Keratinocyte (primary cell): ENCODE measurements around the gene CTNNA3. TPM values are rescaled to one million over a fixed set of nuclear protein-coding genes. Genes with fewer than 3 reads are reported as not detected.

Experiments used
- DNase-seq: peaks from one replicate; pipeline ENCODE4 v3.0.0-alpha.2; 2011; ENCODE audit warnings: low read depth, missing footprints, low spot score
- FAIRE-seq: peaks from 2 replicates; lab custom pipeline; 2011; peaks lifted over from hg19 to GRCh38; lab: Jason Lieb, UNC
- H2AFZ ChIP-seq: 2 replicates; pipeline ENCODE4 v1.6.0; 2012; ENCODE audit warnings: low read length, control low read depth, inconsistent platforms; ENCODE audit not compliant: control insufficient read depth
- H3K27ac ChIP-seq: 2 replicates; pipeline ENCODE4 v1.5.1; 2011; ENCODE audit warnings: low read length; ENCODE audit not compliant: control insufficient read depth, insufficient read depth
- H3K27me3 ChIP-seq: 3 replicates; pipeline ENCODE4 v1.6.0; 2011; ENCODE audit warnings: low read length; ENCODE audit not compliant: control insufficient read depth, insufficient read depth; ENCODE audit errors: extremely low read depth
- H3K36me3 ChIP-seq, 2 experiments: 2 replicates in 1 of 2; 3 replicates in 1 of 2; pipeline ENCODE4 v1.5.1; 2011; ENCODE audit warnings: low read length in 2 of 2, mild to moderate bottlenecking in 1 of 2; ENCODE audit not compliant: control insufficient read depth in 2 of 2, insufficient read depth in 2 of 2; ENCODE audit errors: extremely low read depth in 1 of 2
- H3K4me1 ChIP-seq: 3 replicates; pipeline ENCODE4 v1.5.1; 2011; ENCODE audit warnings: low read length; ENCODE audit not compliant: control insufficient read depth, insufficient read depth; ENCODE audit errors: extremely low read depth
- H3K4me2 ChIP-seq: 3 replicates; pipeline ENCODE4 v1.6.0; 2011; ENCODE audit warnings: low read depth, low read length; ENCODE audit not compliant: control insufficient read depth, insufficient read depth; ENCODE audit errors: extremely low read depth
- H3K4me3 ChIP-seq, 3 experiments: fragments of 200-600 bp in 1 of 3; sonication (generic) in 1 of 3; 2 replicates in 2 of 3; 3 replicates in 1 of 3; pipeline ENCODE4 v1.5.1; 2011 to 2016; ENCODE audit warnings: low read length in 3 of 3, mild to moderate bottlenecking in 3 of 3, control low read depth in 2 of 3, inconsistent platforms in 1 of 3, low read depth in 1 of 3, mixed read lengths in 1 of 3, mixed run types in 1 of 3, moderate library complexity in 1 of 3; ENCODE audit not compliant: control insufficient read depth in 2 of 3, insufficient read depth in 2 of 3; ENCODE audit errors: extremely low read depth in 1 of 3
- H3K79me2 ChIP-seq: 2 replicates; pipeline ENCODE4 v1.6.0; 2012; ENCODE audit warnings: low read length; ENCODE audit not compliant: control insufficient read depth, insufficient read depth
- H3K9ac ChIP-seq: 3 replicates; pipeline ENCODE4 v1.6.0; 2011; ENCODE audit warnings: low read length; ENCODE audit not compliant: control insufficient read depth, insufficient read depth; ENCODE audit errors: extremely low read depth
- H3K9me1 ChIP-seq: 3 replicates; pipeline ENCODE4 v1.6.0; 2011; ENCODE audit warnings: low read length; ENCODE audit not compliant: control insufficient read depth, insufficient read depth; ENCODE audit errors: extremely low read depth
- H3K9me3 ChIP-seq: 2 replicates; pipeline ENCODE4 v1.5.1; 2012; ENCODE audit warnings: low read depth, low read length; ENCODE audit not compliant: control insufficient read depth
- H4K20me1 ChIP-seq: 3 replicates; pipeline ENCODE4 v1.6.0; 2011; ENCODE audit warnings: low read length; ENCODE audit not compliant: control insufficient read depth, insufficient read depth; ENCODE audit errors: extremely low read depth
- CTCF ChIP-seq, 3 experiments: IDR thresholded peaks in 1 of 3; conservative IDR thresholded peaks in 1 of 3; optimal IDR thresholded peaks in 1 of 3; 2 replicates in 2 of 3; 3 replicates in 1 of 3; pipeline versions ENCODE3 to v1.5.1; 2011; ENCODE audit warnings: low read length in 3 of 3, mild to moderate bottlenecking in 3 of 3, moderate library complexity in 2 of 3, control low read depth in 1 of 3, inconsistent platforms in 1 of 3; ENCODE audit not compliant: insufficient read depth in 2 of 3; ENCODE audit errors: extremely low read depth in 1 of 3
- EZH2 ChIP-seq: IDR thresholded peaks from one replicate; pipeline ENCODE4 v1.6.1; 2012; ENCODE audit warnings: inconsistent platforms, mild to moderate bottlenecking, low read length, moderate library complexity
- dilution Hi-C: fragments of 300-500 bp; cut with MboI; formaldehyde crosslinking; loops from one replicate; pipeline ENCODE4 v1.7.0; 2020; ENCODE audit warnings: low sequenced_read_pairs; ENCODE audit not compliant: extremely low pct_ligation_motif_present
- polyA plus RNA-seq, 5 experiments: library from polyadenylated mRNA; depleted of rRNA in 3 of 5; stranded (reverse) in 3 of 5; stranded (forward) in 1 of 5; unstranded in 1 of 5; fragments of >200 nt; gene quantifications; 1 replicate in 1 of 5; 2 replicates in 3 of 5; 3 replicates in 1 of 5; pipeline versions ENCODE4 v1.2.1 to v1.2.3, GENCODE V29; 2011 to 2012; ENCODE audit warnings: missing spikeins in 2 of 5, low read depth in 1 of 5, low replicate concordance in 1 of 5

Gene CTNNA3
- polyA plus RNA-seq, 1 donor (not counting 4 experiments of a cell fraction or from before 2014, with no cell fraction given) = 0.01 TPM

DNA sequence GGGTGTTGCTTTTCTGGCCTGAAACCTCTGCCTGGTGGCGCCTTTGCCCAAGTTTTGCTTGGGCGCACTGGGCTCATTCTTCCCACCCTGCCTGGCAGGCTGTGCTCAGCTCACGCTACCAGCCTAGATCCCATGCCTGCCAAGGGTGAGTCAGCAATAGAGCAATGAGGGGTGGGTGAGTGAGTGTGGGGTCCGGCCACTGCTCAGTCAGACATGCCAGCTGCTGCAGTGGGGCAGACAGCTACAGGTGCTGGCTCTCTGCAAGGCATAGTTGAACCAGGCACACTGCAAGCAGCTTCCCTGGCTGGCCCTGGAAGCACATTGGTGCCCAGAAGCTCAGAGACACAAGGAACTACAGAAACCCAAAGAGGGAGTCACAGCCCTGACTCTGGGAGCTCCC is 1451.0 kb downstream of the CTNNA3 start:
- no peaks in the 10 kb centered on the region for H3K36me3 ChIP-seq
- no peak overlapping the region for H2AFZ ChIP-seq
- no peaks in the 10 kb centered on the region for H3K4me1 ChIP-seq
- no peak for FAIRE-seq
- DNase-seq = no peak
- H3K9me3 ChIP-seq = no peaks in the 10 kb centered on the region
- no peak overlapping the region for H3K9ac ChIP-seq
- H3K27ac ChIP-seq = no peak overlapping the region
- TF ChIP-seq CTCF (optimal IDR thresholded peaks at IDR 0.05 in 1 of 3, IDR thresholded peaks at IDR 0.05 in 1 of 3, conservative IDR thresholded peaks at IDR 0.05 in 1 of 3; ENCODE audit: extremely low read depth in 1 of 3, insufficient read depth in 2 of 3, low read length in 3 of 3) = no peak
- no peak for TF ChIP-seq EZH2
- no peaks in the 10 kb centered on the region for H4K20me1 ChIP-seq
- H3K4me2 ChIP-seq = no peak overlapping the region
- no peaks in the 10 kb centered on the region for H3K79me2 ChIP-seq
- no peaks in the 10 kb centered on the region for H3K27me3 ChIP-seq
- dilution Hi-C loops = no loop called here
- no peaks in the 10 kb centered on the region for H3K9me1 ChIP-seq
- H3K4me3 ChIP-seq = no peak overlapping the region

GRCh38 chr10:66242885-66243284 is 1453.1 kb downstream of the CTNNA3 start:
- H3K27me3 ChIP-seq = no peaks in the 10 kb centered on the region
- no peaks in the 10 kb centered on the region for H3K4me1 ChIP-seq
- no peak overlapping the region for H3K27ac ChIP-seq
- no peak overlapping the region for H3K4me3 ChIP-seq
- no peaks in the 10 kb centered on the region for H4K20me1 ChIP-seq
- H2AFZ ChIP-seq = no peak overlapping the region
- no peaks in the 10 kb centered on the region for H3K9me1 ChIP-seq
- H3K9me3 ChIP-seq = no peaks in the 10 kb centered on the region
- dilution Hi-C loops = no loop called here
- FAIRE-seq (no peak), DNase-seq (no peak)
- no peak overlapping the region for H3K4me2 ChIP-seq
- H3K36me3 ChIP-seq = no peaks in the 10 kb centered on the region
- H3K79me2 ChIP-seq = no peaks in the 10 kb centered on the region
- TF ChIP-seq CTCF (optimal IDR thresholded peaks at IDR 0.05 in 1 of 3, IDR thresholded peaks at IDR 0.05 in 1 of 3, conservative IDR thresholded peaks at IDR 0.05 in 1 of 3; ENCODE audit: extremely low read depth in 1 of 3, insufficient read depth in 2 of 3, low read length in 3 of 3) = no peak
- no peak for TF ChIP-seq EZH2
- H3K9ac ChIP-seq = no peak overlapping the region
